Activated naive CD4-positive, alpha-beta T cell treated with anti-CD3 and anti-CD28 coated beads, Interleukin-2, amount 50 U/mL, for 24 hours (primary cell): ENCODE results near the gene RERE.
"Not testable (repeated sequence)": the region's sequence is repeated elsewhere in the genome, so short reads cannot be mapped to it uniquely, and the experiment has no call there.

Source experiments
- H3K27ac Mint-ChIP-seq: one replicate; pipeline ENCODE4 v1.8.0; 2021; ENCODE audit warnings: mild to moderate bottlenecking, mixed read lengths
- H3K27me3 Mint-ChIP-seq: one replicate; pipeline ENCODE4 v1.8.0; 2021; ENCODE audit warnings: mixed read lengths
- H3K36me3 Mint-ChIP-seq: one replicate; pipeline ENCODE4 v1.8.0; 2021; ENCODE audit warnings: mixed read lengths
- H3K4me1 Mint-ChIP-seq: one replicate; pipeline ENCODE4 v1.8.0; 2021; ENCODE audit warnings: mixed read lengths
- H3K4me3 Mint-ChIP-seq: one replicate; pipeline ENCODE4 v1.8.0; 2021; ENCODE audit warnings: mild to moderate bottlenecking, mixed read lengths
- H3K9me3 Mint-ChIP-seq: one replicate; pipeline ENCODE4 v1.8.0; 2021; ENCODE audit warnings: mixed read lengths

RERE gene

DNA sequence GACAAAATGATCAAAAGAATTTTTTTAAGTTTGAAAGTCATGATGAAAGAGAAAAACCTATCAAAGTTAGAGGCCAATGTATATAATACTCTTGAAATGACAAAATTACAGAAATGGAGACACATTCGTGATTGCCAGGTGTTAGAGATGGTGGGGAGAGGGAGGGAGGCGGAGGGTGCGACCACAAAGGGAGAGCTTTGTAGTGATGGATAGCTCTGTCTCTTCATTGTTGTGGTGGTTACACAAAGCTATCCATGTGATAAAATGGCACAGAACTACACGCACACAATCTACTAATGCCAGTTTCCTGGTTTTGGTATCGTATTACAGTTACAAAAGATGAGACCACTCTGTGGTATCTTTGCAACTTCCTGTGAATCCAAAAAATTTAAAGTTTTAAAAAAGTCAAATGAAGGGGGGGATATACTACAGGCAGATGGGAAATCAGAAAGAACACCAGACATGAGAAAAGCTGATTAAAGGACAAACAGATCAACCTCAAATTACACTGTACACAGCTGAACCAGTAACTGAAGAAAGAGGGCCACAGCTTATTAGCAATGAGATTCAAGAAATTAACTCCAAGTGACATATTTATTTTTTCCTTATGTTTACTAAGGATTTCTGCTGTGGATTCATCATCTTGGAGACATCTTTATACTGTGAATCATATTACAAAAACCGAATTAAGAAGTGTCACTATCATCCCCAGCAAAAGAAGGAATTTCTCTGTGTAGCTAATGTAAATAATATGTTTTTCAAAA is 300.5 kb downstream of the RERE start:
- H3K27me3 Mint-ChIP-seq: no peaks in the 10 kb centered on the region
- H3K4me3 Mint-ChIP-seq: peak overlapping the region; percentile 78
- peak overlapping the region; percentile 97 for H3K27ac Mint-ChIP-seq
- H3K9me3 Mint-ChIP-seq: no peaks in the 10 kb centered on the region
- peaks cover 86% of the 10 kb centered on the region for H3K4me1 Mint-ChIP-seq
- peaks cover 3% of the 10 kb centered on the region for H3K36me3 Mint-ChIP-seq

DNA sequence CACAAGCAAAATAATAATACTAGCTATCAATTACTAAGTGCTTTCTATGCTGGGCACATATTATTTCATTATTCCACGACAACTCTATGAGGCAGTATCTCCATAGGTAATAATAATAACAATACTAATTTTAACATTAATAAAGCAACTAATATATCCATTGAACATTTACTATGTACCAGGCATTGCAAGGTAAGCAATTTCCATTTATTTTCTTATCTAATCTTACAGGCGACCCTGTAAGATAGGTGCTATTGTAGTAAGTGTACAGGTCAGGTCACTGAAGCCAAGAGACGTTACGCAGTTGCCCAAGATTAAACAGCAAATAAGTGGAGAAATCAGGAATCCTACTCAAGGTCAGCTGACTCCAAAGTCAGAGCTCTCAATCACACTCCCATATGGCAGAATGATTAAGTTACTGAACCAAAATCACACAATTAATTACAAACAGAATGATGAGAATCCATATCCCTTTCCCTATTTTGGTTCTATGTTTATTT is 301.1 kb downstream of the RERE start:
- Mint-ChIP-seq H3K4me1 (peaks cover 86% of the 10 kb centered on the region), H3K9me3 (no peaks in the 10 kb centered on the region), H3K4me3 (peak overlapping the region; percentile 78), H3K27me3 (no peaks in the 10 kb centered on the region), H3K36me3 (peaks cover 3% of the 10 kb centered on the region), H3K27ac (peak overlapping the region; percentile 97)

DNA sequence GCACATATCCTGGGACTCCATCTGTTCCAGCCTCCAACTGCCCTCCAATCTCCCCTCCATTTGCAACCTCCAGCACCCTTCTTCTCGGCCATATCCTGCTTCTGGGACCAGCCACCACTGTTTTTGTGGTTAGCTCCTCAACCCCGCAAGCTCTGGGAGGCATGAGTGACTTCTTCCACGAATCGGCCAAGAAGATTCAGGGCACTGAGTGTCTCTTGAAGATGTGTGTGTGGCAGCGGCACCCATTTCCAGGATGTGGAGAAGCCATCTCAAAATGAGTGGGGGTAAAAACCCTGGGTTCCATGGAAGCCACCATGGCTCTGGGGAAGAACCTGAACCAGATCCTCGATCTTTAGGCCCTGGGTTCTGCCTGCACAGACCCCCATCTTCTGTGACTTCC is 304.9 kb downstream of the RERE start:
- Mint-ChIP-seq H3K27me3 (no peaks in the 10 kb centered on the region), H3K9me3 (no peaks in the 10 kb centered on the region), H3K36me3 (peaks cover 8% of the 10 kb centered on the region), H3K27ac (peak overlapping the region; percentile 92), H3K4me1 (peaks cover 83% of the 10 kb centered on the region), H3K4me3 (no peak overlapping the region)

DNA sequence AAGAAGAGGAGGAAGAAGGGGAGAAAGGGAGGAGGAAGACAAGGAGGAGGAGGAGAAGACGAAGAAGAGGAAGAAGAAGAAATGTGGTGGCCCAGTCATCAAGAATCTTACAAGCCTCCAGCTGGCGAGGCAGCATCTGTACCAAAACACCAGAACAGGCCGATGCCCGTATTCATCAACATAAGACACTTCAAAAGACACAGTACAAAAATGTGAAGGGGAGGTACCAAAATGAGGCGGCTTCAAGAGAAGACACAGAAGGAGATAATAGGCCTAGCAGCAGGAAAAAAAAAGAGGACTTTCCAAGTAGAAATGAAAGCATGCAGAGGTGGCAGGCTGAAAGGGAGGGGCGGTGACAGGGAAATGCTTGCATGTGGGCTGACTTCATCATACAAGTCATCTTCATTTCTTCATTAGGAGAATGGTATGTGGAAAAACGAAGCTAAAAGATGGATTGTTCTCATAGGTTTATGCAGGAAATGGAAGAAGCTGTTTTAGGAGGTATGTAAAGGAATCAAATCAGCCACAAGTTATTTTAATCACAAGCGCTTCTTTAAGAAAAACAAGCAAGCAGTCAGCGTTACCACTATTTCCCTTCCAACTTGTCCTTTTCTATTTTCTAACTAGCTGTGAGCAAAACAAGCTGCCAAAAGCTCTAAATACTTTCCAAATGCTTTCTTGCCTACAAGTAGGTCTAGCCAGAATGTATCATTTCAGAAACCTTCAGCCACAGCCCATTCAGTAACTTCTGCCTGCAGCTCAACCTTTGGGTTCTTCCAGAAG is 307.2 kb downstream of the RERE start:
- H3K9me3 Mint-ChIP-seq: no peaks in the 10 kb centered on the region
- peak overlapping the region; percentile 74 for H3K4me3 Mint-ChIP-seq
- H3K4me1 Mint-ChIP-seq: peaks cover 66% of the 10 kb centered on the region
- peaks cover 11% of the 10 kb centered on the region for H3K36me3 Mint-ChIP-seq
- H3K27ac Mint-ChIP-seq: peak overlapping the region; percentile 93
- H3K27me3 Mint-ChIP-seq: no peaks in the 10 kb centered on the region

DNA sequence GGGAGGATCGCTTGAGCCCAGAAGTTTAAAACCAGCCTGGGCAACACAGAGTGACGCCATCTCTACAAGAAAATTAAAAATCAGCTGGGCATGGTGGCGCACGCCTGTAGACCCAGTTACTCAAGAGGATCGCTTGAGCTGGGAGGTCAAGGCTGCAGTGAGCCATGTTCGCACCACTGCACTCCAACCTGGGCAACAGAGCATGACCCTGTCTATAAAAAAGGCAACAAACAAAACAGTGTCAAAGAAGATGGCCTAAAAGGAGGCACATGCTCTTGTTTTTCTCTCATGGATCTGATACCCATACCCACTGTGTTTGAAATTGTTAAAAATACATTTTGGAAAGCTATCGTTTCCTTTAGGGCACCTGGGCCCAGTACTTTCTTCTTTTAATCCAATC is 307.9 kb downstream of the RERE start:
- H3K9me3 Mint-ChIP-seq: no peaks in the 10 kb centered on the region
- peaks cover 65% of the 10 kb centered on the region for H3K4me1 Mint-ChIP-seq
- no peaks in the 10 kb centered on the region for H3K27me3 Mint-ChIP-seq
- H3K4me3 Mint-ChIP-seq: peak overlapping the region; percentile 74
- H3K27ac Mint-ChIP-seq: peak overlapping the region; percentile 93
- H3K36me3 Mint-ChIP-seq: peaks cover 11% of the 10 kb centered on the region

DNA sequence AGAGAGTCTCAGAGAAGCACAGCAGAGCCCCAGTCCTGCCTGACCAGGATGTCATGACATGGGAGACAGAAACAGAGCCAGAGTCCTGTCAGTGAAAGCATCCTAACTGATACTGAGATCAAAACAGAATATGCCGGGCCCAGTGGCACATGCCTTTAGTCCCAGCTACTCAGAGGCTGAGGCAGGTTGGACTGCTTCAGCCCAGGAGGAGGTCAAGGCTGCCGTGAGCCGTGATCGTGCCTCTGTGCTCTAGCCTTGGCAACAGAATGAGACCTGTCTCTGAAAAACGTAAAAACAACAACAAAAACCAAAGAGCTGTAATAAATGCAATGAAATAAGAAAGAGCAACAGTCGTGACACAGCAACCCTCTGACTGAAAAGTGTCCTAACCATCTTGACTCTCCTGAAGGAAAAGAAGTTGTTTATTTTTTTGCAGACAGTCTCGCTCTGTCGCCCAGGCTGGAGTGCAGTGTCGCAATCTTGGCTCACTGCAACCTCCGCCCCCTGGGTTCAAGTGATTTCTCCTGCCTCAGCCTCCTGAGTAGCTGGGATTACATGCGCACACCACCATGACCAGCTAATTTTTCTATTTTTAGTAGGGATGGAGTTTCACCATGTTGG is 310.3 kb downstream of the RERE start:
- H3K27ac Mint-ChIP-seq: no peak overlapping the region
- no peaks in the 10 kb centered on the region for H3K9me3 Mint-ChIP-seq

DNA sequence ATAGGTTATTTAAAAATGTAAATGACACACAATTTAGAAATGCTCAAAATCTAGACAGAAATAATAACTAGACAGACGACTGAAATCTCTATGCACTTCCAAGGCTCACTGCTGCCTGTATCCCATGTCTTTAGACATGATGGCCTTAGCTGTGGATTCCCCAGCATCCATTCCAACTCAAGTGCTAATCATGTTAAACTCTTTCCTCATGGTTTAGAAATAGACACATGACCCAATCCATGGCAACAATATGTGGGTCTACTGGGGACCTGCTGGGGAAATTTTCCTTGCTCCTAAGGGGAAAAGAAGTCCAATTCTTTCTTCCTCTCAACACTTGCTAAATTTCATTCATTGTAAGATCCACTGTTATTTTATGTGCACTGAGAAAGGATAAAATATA is 311.0 kb downstream of the RERE start:
- no peak overlapping the region for H3K27ac Mint-ChIP-seq
- H3K27me3 Mint-ChIP-seq: no peaks in the 10 kb centered on the region
- H3K9me3 Mint-ChIP-seq: no peaks in the 10 kb centered on the region
- peaks cover 43% of the 10 kb centered on the region for H3K4me1 Mint-ChIP-seq
- no peak overlapping the region for H3K4me3 Mint-ChIP-seq
- peaks cover 9% of the 10 kb centered on the region for H3K36me3 Mint-ChIP-seq

More for the DNA sequence above, 310.3 kb downstream of the RERE start:
- Mint-ChIP-seq H3K36me3 (peaks cover 9% of the 10 kb centered on the region), H3K4me1 (peaks cover 48% of the 10 kb centered on the region), H3K27me3 (no peaks in the 10 kb centered on the region), H3K4me3 (no peak overlapping the region)

DNA sequence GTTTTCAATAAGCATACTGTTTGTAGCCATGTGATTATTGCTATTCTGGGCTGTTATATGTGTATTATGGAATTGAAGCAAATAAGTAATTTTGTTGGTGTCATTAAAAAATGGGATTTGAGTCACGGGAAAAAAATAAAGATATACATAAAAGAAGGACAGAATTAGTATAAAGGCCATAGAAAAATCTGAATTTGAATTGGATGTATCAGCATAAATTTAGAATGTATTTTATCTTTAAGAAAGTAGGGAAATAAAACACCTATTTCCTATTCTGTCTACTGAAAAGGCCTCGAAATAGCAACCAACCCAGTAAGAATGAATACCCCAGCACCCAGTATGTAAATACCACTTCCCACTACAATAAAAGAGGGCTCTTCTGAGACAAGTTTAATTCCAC is 313.6 kb downstream of the RERE start:
- H3K9me3 Mint-ChIP-seq: no peaks in the 10 kb centered on the region
- H3K4me1 Mint-ChIP-seq: peaks cover 26% of the 10 kb centered on the region
- no peak overlapping the region for H3K4me3 Mint-ChIP-seq
- no peak overlapping the region for H3K27ac Mint-ChIP-seq
- no peaks in the 10 kb centered on the region for H3K27me3 Mint-ChIP-seq
- peaks cover 9% of the 10 kb centered on the region for H3K36me3 Mint-ChIP-seq

DNA sequence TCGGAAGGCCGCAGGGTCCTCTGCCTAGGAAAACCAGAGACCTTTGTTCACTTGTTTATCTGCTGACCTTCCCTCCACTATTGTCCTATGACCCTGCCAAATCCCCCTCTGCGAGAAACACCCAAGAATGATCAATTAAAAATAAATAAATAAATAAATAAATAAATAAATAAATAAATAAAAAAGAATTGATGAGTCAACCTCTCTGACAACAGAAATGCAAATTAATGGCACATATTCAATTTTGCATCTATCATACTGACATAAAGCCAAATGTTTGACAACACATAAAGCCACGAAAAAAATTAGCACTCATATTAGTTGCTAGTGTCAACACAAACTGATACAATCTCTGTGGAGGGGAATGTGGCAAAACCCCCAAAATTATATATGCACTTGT is 314.5 kb downstream of the RERE start:
- Mint-ChIP-seq H3K27ac (peak overlapping the region; percentile 12), H3K4me1 (peaks cover 18% of the 10 kb centered on the region)
- not testable (repeated sequence) for H3K27me3 Mint-ChIP-seq, H3K9me3 Mint-ChIP-seq, H3K4me3 Mint-ChIP-seq, H3K36me3 Mint-ChIP-seq

DNA sequence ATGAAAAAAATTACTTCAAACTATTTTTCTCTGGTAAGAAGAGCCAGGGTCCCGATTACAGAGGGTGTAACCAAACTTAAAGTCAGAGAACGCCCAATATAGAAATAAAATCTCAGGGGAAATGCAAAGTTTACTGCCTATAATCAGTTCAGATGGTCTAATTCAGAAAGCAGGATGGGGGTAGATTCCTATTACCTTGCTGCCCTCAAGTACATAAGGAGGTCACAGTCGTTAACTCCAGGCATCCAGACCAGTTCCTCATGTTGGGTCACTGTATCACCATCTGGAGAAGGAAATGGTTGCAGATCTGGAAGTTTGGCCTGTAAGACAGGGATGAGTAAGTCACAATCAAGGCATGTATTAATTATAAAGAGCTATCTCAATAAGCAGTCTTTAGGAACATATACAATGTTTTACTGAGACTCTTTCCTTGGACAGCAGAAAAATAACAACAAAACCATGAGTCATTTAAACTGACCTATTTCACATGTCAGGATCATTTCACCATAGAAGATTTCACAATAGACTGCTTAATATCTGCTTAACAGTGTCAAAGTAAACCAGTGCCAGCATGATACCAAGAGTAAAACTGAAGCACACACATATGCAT is 320.1 kb downstream of the RERE start:
- Mint-ChIP-seq H3K27me3 (no peaks in the 10 kb centered on the region), H3K9me3 (no peaks in the 10 kb centered on the region), H3K4me1 (peaks cover 47% of the 10 kb centered on the region), H3K27ac (no peak overlapping the region), H3K36me3 (peaks cover 27% of the 10 kb centered on the region), H3K4me3 (no peak overlapping the region)

DNA sequence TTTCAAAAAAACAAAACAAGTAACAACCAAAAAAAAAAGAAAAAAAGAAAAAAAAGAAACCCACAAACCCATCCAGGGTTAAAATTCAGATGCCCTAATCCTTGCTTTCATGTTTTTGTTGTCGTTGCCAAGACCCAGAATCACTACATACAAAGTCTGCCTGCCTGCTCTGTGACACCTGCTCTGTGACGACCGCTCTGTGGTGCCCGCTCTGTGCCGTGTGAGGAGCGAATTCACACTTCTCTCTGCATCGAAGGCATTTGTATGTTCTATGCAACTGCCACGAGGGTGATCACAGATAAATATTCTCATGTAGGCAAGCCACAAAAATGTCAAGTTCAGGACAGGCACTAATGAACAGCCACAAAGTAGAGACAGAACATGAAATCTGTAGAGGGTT is 321.0 kb downstream of the RERE start:
- Mint-ChIP-seq H3K27me3 (no peaks in the 10 kb centered on the region), H3K36me3 (peaks cover 28% of the 10 kb centered on the region), H3K4me3 (peak overlapping the region; percentile 42), H3K9me3 (no peaks in the 10 kb centered on the region), H3K27ac (peak overlapping the region; percentile 94), H3K4me1 (peaks cover 54% of the 10 kb centered on the region)

DNA sequence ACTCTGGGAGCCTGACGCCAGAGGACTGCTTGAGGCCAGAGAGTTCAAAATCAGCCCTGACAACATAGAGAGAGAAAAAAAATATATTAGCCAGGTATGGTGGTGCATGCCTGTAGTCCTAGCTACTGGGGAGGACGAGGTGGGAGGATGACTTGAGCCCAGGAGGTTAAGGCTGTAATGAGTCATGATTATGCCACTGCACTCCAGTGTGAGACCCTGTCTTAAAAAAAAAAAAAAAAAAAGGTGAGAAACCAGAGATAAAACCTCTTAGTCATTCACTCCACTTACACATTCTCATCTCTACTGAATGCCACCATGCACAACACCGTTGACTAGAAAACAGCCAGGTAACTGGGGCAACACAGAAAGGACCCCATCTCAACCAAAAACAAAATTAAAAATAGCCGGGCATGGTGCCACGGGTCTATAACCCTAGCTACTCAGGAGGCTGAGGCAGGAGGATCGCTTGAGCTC is 321.5 kb downstream of the RERE start:
- Mint-ChIP-seq H3K9me3 (no peaks in the 10 kb centered on the region), H3K36me3 (peaks cover 28% of the 10 kb centered on the region), H3K4me3 (peak overlapping the region; percentile 42), H3K27ac (peak overlapping the region; percentile 94), H3K4me1 (peaks cover 54% of the 10 kb centered on the region), H3K27me3 (no peaks in the 10 kb centered on the region)

DNA sequence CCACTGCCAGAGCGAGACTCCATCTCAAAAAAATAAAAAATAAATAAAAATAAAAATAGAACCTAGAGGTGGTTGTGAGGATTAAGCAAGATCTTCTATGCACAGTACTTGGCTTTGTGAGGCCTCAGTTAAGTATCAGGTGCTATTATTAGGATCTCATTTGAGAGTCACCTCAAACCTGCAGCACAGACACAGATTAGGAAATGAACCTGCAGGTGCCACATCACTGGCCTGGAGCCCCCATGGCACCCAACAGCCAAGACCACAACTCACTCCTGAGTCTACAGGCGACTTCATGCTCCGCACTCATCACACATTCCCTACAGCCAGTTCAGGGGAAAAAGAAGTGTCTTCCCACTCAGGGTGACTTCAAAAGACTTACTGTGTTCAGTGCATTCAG is 322.8 kb downstream of the RERE start:
- no peak overlapping the region for H3K27ac Mint-ChIP-seq
- peaks cover 28% of the 10 kb centered on the region for H3K36me3 Mint-ChIP-seq
- H3K9me3 Mint-ChIP-seq: no peaks in the 10 kb centered on the region
- no peak overlapping the region for H3K4me3 Mint-ChIP-seq
- H3K27me3 Mint-ChIP-seq: no peaks in the 10 kb centered on the region
- H3K4me1 Mint-ChIP-seq: peaks cover 54% of the 10 kb centered on the region

DNA sequence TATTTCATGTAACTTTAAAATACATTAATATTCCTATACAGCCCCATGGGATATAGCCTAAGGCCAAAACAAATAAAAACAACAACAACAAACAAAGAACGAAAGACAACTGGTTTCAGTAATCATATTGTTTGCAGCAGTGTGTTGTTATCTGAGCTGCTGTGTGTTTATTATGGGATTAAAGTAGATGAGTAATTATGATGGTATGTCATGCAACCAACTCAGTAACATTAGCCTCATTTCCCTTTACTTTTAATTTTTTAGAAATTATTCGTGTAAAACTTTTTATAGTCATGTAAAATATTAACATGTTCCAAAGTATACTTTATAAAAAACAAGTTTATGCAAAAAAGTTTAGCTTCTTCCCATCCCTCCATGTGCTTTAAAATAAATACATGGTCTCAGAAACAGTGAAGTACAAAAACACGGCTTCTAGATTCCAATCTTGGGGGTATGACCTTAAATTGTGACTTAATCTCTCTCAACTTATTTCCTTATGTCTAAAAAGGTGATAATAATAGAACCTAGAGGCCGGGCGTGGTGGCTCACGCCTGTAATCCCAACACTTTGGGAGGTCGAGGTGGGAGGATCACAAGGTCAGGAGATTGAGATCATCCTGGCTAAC is 323.4 kb downstream of the RERE start:
- Mint-ChIP-seq H3K4me3 (no peak overlapping the region), H3K36me3 (peaks cover 28% of the 10 kb centered on the region), H3K27ac (peak overlapping the region; percentile 30)

DNA sequence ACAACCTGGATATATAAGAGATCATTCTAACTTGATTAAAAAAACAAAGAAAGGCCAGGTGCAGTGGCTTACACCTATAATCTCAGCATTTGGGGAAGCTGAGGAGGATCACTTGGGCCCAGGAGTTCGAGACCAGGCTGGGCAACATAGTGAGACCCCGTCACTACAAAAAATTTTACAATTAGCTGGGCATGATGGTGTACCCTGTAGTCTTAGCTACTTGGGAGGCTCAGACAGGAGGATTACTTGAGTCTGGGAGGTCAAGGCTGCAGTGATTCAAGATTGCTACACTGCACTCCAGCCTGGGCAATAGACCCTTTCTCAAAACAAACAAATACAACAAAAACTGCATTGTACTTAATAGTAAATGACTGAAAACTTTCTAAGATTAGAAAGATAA is 330.2 kb downstream of the RERE start:
- no peaks in the 10 kb centered on the region for H3K27me3 Mint-ChIP-seq
- H3K4me3 Mint-ChIP-seq: no peak overlapping the region
- H3K36me3 Mint-ChIP-seq: peaks cover 14% of the 10 kb centered on the region
- H3K27ac Mint-ChIP-seq: no peak overlapping the region
- H3K9me3 Mint-ChIP-seq: no peaks in the 10 kb centered on the region
- peaks cover 25% of the 10 kb centered on the region for H3K4me1 Mint-ChIP-seq

More for the DNA sequence above, 323.4 kb downstream of the RERE start:
- no peaks in the 10 kb centered on the region for H3K9me3 Mint-ChIP-seq
- peaks cover 47% of the 10 kb centered on the region for H3K4me1 Mint-ChIP-seq
- H3K27me3 Mint-ChIP-seq: no peaks in the 10 kb centered on the region
